SH-SY5Y (cell line): ENCODE data around the gene LTV1.

ENCODE experiments used
- GATA2 ChIP-seq: IDR thresholded peaks from 2 replicates; pipeline ENCODE4 v1.6.1; 2011; ENCODE audit warnings: mild to moderate bottlenecking, low read depth, low read length
- GATA3 ChIP-seq: IDR thresholded peaks from 2 replicates; pipeline ENCODE4 v1.6.1; 2011; ENCODE audit warnings: low read depth, mild to moderate bottlenecking, low read length, moderate library complexity

DNA sequence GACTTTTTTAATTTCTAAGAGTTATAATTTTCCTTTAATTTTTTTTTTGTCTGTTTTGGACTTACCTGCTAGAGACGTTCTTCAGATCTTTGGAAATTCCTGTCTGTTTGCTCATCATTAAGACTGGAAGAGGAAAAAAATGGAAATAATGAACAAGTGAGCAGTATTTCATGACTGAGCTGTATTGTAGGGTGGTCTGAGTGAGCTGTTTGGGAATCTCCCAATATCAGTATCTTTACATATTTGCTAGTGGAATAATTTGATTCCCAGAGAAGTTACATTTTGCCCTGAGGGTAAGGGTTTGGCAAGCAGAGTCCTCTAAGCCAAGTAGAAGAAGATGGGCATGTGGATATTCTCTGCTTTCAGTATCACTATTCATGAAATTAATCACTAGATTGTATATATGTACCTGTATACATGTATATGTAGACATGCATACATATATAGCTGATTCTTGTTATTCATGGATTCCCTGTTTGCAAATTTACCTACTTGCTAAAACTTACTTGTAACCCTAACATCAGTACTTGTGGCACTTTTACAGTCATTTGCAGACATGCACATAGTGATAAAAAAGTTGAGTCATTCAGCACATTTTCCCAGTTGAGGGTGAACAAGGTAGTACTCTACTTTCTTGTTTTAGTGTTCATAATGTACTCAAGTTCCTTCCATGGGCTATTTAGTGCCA lies 34.6 kb downstream of the LTV1 start:
- no peak for TF ChIP-seq GATA2
- TF ChIP-seq GATA3, result no peak
